Head of caudate nucleus (tissue), 42 donors: Measurements from ENCODE around the gene SPEM2.
"Not testable (repeated sequence)": the region's sequence is repeated elsewhere in the genome, so short reads cannot be mapped to it uniquely, and the experiment has no call there.

Source experiments
- DNase-seq, 42 donors: peaks; one replicate each; pipeline versions ENCODE4 v3.0.0 to v3.0.0-alpha.2; 2020 to 2021; ENCODE audit warnings: mixed read lengths in 7 of 42
- intact Hi-C: fragments of 100-400 bp; cut with DNase I; formaldehyde crosslinking; loops from one replicate; pipeline ENCODE4 v1.15.0; 2022

SPEM2 gene

DNA sequence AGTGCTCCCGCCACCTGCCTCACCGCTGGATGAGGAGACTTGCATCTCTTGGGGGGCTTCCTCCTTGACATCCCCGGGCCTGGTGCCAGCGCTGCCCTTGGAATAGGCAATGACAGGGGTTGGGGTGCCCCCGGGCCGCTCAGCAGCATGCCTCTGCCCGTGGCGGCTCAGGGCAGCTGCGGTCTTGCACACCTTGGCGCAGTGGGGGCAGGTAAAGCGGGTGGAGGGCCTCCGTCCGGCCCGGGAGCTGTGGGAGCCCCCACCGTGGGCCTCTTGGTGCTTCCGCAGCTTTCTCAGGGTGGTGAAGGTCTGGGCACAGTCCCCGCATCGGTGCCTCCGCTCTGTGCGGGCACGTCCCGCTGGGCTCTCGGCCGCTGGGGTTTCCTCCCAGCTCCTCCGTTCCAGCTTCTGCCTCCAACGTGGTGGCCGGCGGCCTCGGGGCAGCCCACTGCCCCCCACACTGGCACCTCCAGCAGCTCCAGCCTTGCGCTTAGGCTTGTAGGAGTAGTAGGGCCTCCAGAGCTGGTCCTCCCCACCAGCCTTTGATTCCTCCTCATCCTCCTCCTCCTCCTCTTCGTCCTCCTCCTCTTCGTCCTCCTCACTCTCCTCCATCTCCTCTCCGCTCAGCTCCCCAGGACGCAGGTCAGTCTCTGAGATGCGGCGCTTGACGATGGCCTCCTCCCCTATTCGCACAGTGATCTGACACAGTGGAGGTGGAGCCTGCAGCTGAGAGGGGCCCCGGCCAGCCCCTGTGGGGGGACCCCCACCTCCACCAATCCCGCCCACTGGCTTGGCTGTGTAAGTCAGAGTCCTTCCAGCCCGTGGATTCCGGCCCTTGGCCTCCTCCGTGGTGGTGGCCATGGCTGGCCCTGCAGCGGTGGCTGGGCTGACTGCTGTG is 37.3 kb downstream of the SPEM2 start:
- intact Hi-C loops: no loop called here
- DNase-seq: no peak

DNA sequence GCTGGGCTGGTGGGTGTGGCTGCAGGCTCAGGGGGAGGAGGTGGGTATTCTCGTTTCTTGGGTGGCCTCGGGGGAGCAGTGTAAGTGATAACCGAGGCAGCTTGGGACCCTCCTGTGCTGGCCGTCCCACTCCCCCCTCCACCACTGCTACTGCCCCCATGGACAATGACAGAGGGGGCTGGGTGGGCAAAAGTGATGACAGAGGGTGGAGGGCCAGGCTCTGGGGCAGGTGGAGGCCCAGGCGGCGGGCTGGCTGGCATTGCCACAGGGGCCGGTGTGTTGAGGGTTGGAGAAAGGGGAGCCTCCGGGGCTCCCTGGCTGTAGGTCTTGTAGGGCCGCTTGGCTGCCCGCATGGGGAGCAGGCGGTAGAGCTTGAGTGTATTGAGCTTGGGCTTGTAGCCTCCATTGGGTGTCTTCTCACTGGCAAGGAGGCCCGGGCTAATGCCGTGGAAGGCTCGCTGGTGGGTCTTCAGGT is 38.0 kb downstream of the SPEM2 start:
- DNase-seq: no peak
- intact Hi-C loops: no loop called here

DNA sequence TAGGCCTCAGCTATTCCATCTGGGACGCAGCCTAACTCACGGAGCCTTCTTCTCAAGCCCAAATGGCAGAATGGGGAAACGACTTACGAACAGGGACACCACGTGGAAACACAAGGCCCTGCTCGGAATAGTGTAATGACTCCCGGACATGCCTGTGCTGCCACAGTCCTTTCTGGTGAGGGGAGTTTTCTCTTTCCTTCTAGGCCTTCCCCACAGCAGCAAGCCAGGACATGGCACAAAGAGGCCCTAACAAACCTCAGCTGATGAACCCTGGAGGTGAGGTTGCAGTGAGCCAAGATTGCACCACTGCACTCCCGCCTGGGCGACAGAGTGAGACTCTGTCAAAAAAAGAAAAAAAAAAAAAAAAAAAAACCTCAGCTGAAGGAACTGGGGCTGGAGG is 38.7 kb downstream of the SPEM2 start:
- intact Hi-C loops: no loop called here
- DNase-seq: no peak

DNA sequence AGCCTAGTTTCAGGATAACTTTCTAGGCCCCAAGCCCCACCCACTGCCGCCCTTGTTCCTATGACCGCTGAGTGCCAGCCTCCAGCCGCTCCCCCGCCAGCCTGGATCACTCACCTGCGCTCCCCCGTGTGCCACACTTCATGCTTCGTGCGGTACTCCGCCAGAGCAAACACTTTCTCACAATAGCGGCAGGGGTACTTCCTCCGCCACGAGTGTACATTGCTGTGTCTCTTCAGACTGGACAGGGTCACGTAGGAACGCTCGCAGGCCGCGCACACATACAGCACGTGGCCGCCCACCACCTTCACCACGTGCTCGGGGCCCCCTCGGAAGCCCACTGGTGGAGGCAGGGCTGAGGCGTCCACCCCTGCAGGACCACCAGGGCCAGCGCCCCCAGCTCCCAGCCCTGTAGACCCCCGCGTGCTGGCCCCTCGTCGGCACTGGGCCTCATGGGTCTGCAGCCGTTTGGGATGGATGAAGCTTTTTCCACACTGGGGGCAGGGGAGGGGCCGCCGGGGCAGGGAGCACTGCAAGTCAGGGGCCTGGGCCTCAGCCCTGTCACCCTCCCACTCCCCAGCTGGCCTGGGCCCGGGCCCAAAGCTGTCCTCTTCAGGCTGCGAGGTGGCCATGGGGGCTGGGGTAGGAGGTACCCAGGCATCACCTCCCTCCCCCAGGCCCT is 40.3 kb downstream of the SPEM2 start:
- intact Hi-C loops: no loop called here
- no peak for DNase-seq

DNA sequence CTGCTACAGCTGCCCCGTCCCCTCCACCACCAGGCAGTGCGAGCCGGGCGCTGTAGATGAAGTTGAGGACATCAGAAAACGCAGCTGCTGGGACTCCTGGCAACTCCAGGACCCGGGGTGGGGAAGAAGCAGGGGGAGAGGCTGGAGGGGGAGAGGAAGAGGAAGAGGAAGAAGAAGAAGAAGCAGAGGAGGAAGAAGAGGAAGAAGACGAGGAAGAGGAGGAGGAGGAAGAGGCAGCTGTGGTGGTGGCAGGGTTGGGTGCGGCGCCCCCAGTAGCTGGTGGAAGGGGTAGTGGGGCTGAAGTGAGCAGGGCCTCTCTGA is 40.9 kb downstream of the SPEM2 start:
- no peak for DNase-seq
- intact Hi-C loops: no loop called here

DNA sequence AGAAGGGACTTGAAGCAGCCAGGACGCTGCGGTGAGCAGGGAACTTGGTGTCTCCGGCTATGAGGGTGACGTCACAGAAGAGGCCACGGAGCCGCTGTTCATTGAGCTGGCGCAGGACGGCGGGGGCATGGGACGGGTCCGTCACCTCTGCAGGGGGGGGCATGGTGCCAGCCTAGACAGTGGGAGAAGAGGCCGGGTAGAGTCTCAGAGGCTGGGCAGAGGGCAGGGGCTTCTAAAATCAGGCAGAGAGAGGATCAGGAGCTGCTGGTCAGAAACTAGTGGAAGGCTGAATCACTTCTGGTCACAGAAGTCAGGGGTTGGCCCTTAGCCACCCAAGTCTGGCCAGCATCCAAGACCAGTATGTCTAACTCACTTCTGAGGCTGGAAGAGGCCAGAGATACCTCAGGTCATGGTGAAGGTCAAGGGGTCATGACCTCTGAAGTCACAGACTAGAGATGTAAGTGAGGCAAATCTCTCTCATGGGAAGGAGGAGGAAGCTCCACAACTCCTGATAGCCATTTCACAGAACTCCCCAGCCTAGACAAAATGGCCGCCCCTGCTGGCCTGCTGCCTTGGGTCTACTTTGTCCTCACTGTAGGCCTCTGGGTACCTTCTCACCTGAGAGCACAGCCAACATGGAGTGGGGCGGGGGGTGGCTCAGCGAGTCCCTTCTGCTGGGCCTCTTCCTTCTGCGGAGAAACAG is 41.4 kb downstream of the SPEM2 start:
- intact Hi-C loops: no loop called here
- peak in 21 of 42 donors; percentile 17 to 81 (median 44) for DNase-seq

DNA sequence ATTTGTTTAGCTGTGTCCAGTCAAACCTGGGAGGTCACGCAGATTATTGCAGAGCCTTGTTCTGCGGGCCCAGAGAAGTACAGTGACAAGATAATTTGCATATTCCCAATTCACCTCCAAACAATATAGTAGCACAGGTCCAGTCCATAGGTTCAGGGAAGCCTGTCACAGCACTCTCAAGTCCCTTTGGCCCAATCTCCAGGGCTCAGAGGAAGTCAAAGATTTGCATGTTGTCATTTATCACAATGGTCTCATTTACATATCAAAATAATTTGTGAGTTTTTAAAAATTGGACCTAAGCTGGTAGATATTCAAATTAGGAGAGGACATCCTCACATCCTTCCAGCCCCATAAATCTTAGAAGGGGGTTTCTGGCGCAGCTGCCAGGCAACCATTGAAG is 42.1 kb downstream of the SPEM2 start:
- DNase-seq: no peak
- intact Hi-C loops: no loop called here

DNA sequence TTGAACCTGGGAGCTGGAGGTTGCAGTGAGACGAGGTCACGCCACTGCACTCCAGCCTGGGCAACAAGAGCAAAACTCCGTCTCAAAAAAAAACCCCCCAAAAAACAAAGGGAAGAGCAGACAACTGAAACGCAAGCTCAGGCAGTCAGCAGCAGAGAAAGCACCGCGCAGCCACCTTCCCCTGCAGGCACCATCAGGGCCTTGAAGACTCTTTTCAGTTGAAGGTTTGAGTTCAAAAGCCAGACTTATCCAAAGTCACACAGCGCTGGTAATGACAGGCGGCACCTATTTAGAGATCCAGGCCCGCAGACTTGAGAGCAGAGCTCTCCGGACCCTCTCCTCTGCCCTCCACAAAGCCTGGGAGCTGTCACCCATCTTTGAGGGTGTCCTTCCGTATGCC is 42.9 kb downstream of the SPEM2 start:
- DNase-seq: no peak
- intact Hi-C loops: no loop called here

DNA sequence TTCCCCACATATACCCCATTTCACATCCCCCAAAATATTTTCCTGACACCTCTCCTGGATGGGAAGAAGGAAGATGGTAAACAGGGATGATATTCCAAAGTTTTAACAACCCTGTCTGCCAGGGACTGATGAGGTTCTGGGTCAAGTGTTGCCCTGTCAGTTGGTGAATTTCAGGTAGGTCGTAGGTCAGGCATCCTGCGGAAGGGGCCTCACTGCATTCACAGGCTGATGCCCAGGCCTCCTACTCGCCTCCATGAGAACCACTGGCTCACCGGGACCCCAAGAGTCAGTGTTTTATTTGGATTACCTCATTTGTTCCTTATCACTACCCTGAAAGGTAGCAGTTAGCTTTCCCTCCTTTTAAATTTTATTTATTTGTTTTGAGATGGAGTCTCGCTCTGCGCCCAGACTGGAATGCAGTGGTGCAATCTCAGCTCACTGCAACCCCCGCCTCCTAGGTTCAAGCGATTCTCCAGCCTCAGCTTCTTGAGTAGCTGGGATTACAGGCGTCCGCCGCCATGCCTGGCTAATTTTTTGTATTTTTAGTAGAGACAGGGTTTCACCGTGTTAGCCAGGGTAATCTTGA is 43.5 kb downstream of the SPEM2 start:
- intact Hi-C loops: no loop called here
- DNase-seq: no peak

DNA sequence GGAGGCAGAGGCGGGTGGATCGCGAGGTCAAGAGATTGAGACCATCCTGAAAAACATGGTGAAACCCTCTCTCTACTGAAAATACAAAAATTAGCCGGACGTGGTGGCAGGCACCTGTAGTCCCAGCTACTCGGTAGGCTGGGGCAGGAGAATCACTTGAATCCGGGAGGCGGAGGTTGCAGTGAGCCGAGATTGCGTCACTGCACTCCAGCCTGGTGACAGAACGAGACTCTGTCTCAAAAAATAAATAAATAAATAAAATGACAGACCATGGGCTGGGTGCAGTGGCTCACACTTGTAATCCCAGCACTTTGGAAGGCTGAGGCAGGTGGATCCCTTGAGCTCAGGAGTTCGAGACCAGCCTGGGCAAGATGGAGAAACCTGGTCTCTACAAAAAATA is 44.4 kb downstream of the SPEM2 start:
- DNase-seq, intact Hi-C loops: not testable (repeated sequence)

DNA sequence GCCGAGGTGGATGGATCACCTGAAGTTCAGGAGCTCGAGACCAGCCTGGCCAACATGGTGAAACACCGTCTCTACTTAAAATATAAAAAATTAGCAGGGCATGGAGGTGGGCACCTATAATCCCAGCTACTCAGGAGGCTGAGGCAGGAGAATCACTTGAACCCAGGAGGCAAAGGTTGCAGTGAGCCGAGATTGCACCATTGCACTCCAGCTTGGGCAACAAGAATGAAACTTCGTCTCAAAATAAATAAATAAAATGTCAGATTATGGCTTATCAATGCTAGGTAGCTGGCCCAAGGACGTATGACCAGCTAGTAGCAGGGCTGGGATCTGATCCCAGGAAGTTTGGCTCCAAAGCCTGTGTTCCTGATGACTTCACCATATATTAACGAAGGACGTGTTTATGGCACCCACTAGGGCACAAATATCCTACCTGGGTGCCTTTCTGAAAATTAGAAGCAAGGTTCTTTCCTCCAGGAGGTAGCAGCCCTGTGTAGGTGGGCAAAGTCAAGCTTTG is 45.1 kb downstream of the SPEM2 start:
- intact Hi-C loops: not testable (repeated sequence)

DNA sequence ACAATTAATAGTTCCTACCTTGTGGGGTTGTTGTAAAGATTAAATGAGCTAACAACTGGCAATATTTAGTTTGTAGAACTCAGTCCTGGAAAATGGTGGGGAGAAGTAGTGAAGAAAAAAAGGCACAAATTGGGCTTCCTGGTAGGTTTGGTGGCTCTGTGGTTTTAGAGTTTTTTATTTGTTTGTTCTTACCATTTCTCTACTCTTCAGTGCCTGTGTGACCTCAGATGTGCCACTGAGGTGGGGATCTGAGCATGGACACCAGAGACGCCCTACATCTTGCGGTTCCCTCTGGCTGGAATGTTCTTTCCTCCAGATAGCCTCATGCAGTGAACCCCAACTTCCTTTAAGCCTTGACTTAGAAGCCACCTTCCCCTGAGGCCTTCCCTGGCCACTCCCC is 46.3 kb downstream of the SPEM2 start:
- DNase-seq: no peak
- intact Hi-C loops: no loop called here

More for the DNA sequence above, 45.1 kb downstream of the SPEM2 start:
- not testable (repeated sequence) for DNase-seq

DNA sequence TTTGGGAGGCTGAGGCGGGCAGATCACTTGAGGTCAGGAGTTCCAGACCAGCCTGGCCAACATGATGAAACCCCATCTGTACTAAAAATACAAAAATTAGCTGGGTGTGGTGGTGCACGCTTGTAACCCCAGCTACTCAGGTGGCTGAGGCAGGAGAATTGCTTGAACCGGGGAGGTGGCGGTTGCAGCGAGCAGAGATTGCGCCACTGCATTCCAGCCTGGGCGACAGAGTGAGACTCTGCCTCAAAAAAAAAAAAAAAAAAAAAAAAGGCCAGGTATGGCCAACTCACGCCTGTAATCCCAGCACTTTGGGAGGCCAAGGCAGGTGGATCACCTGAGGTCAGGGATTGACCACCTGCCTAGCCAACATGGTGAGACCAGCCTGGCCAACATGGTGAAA is 49.4 kb downstream of the SPEM2 start:
- DNase-seq: not testable (repeated sequence)
- intact Hi-C loops: loop anchor here (5.0 kb wide), 2 partner anchors 37 to 122 kb away; partner anchors contain the start of genes FGF11, KCTD11 and TMEM102

DNA sequence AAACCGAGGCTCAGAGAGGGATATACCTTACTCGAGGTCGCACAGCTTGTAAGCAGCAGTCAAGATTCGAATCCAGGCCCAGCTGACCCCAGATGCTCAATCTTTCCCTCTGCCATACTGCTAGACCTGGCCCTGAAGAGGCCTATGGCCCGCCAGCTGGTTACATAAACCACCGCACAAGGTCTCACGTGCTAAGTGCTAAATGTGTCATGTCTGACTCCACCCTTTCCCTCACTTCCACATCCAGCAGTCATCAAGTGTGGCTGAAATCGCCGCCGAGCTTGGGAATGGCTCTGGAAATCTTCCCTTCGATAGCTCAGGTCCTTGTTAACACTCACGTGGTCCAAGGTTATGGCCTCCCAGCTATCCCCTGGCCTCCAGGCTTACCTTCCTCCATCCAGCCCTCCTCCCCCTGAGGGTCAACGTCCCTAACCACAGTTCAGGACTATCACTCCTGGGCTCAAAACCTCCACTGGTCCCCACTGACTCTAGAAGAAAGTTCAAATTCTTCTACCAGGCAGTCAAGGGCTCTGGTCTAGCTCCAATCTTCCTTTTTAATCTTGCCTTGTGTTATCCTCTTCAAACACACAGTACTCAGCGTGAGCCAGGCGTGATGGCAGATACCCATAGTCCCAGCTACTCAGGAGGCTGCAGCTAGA is 50.5 kb downstream of the SPEM2 start:
- DNase-seq: peak in 1 of 42 donors; percentile 44
- intact Hi-C loops: loop anchor here (5.0 kb wide), 2 partner anchors 39 to 124 kb away; partner anchors contain the start of genes FGF11, KCTD11 and TMEM102

DNA sequence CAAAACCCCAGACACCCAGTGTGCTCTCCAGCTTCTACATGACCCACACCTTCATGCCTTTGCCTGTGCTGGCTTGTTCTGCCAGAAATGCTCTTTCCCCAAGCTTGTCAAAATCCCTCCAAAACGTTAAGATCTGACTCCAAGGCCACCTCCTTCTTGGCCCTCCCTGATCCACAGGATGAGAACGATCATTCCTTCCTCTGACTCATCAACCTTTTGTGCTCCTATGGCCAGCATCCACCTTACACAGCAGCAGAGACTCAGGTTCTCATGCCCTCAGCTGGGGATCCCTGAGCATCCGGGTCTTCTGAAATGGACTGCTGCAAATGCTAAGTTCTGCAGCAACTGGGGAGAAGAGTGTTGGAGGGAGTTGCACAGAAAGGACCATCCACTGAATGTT is 51.1 kb downstream of the SPEM2 start:
- intact Hi-C loops: loop anchor here (5.0 kb wide), 2 partner anchors 39 to 124 kb away; partner anchors contain the start of genes FGF11, KCTD11 and TMEM102
- no peak for DNase-seq

DNA sequence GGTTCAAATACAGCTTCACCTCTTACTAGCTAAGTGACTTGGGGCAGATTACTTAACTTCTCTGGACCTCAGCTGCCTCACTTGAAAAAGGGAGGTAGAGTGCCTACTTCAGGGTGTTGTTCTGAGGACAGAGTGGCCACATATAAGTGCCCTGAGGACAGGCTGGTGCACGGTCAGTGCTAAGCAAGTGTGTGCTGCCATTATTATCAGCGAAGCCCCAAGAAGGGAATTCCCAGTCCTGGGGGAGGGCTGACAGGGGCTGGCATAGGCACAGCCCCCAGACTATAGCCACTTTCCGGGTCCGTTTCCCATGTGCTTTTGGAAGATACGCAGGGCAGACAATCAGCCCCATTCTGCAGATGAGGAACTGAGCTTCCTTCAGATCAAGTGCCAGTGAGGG is 51.5 kb downstream of the SPEM2 start:
- intact Hi-C loops: loop anchor here (5.0 kb wide), 2 partner anchors 40 to 125 kb away; partner anchors contain the start of genes FGF11, KCTD11 and TMEM102

More for the DNA sequence above, 51.5 kb downstream of the SPEM2 start:
- DNase-seq: no peak
